ENCODE measurements around the gene ZNRD2.

GRCh38 chr11:65554057-65554818, 16.0 kb upstream of the ZNRD2 start:
- TF ChIP-seq MEIS1 (CRISPR knock-in tag; IDR thresholded peaks at IDR 0.05; ENCODE audit: borderline replicate concordance): no peak
- no peak for TF ChIP-seq ZNF544 (tag by site-specific recombination; IDR thresholded peaks at IDR 0.05)
- TF ChIP-seq KLF1 (tag by site-specific recombination; IDR thresholded peaks at IDR 0.05): no peak
- TF ChIP-seq ZNF114 (tag by site-specific recombination; IDR thresholded peaks at IDR 0.05): no peak
- no peak for TF ChIP-seq KLF16 (tag by site-specific recombination; IDR thresholded peaks at IDR 0.05)
- no peak for TF ChIP-seq CTCF (tag by site-specific recombination; IDR thresholded peaks at IDR 0.05)
- no peak for TF ChIP-seq ZNF645 (tag by site-specific recombination; IDR thresholded peaks at IDR 0.05)
- no peak for TF ChIP-seq HOXD13 (CRISPR knock-in tag; IDR thresholded peaks at IDR 0.05; ENCODE audit: borderline replicate concordance)
